Panc1 (cell line): ENCODE data around the gene OR7G1. TPM values are rescaled to one million over a fixed set of nuclear protein-coding genes. Genes with fewer than 3 reads are reported as not detected.

ENCODE experiments used
- ATAC-seq: fragments of 200-7000 bp; cut with Tn5 transposase; 2 replicates; pipeline ENCODE4 v1.9.1; 2020; ENCODE audit warnings: mild to moderate bottlenecking, moderate library complexity
- BruUV-seq: library from RNA; stranded (reverse); fragments of 400-500 nt; replicated peaks from 2 replicates; lab custom pipeline; 2021; lab: Mats Ljungman, UMichigan
- CTCF ChIA-PET: fragments of 300-600 bp; sonication (Branson Sonifier 250); formaldehyde crosslinking; loops from one replicate; lab custom pipeline; 2022; ENCODE audit warnings: antibody characterized with exemption; lab: Charles Lee
- POLR2A ChIA-PET: fragments of 300-600 bp; sonication (Branson Sonifier 250); formaldehyde crosslinking; loops from one replicate; lab custom pipeline; 2022; ENCODE audit warnings: antibody characterized with exemption; lab: Charles Lee
- DNase-seq: peaks from one replicate; pipeline ENCODE4 v3.0.0-alpha.2; 2010; ENCODE audit warnings: low read depth, low spot score
- H3K27ac ChIP-seq: 2 replicates; pipeline ENCODE4 v1.5.1; 2011; ENCODE audit warnings: mild to moderate bottlenecking, low read length, inconsistent platforms
- H3K27me3 ChIP-seq: fragments of 200-500 bp; sonication (Bioruptor generic); 2 replicates; pipeline ENCODE4 v1.6.0; 2014; ENCODE audit warnings: low read length, inconsistent platforms; ENCODE audit not compliant: control insufficient read depth, insufficient read depth
- H3K36me3 ChIP-seq: fragments of 200-500 bp; sonication (Bioruptor generic); 2 replicates; pipeline ENCODE4 v1.5.1; 2014; ENCODE audit warnings: inconsistent platforms, mild to moderate bottlenecking, low read length, moderate library complexity; ENCODE audit not compliant: control insufficient read depth, insufficient read depth
- H3K4me1 ChIP-seq: 2 replicates; pipeline ENCODE4 v1.5.1; 2011; ENCODE audit warnings: inconsistent platforms, mild to moderate bottlenecking, low read length, moderate library complexity; ENCODE audit not compliant: control insufficient read depth, insufficient read depth
- H3K4me3 ChIP-seq, 2 experiments: 2 replicates each; pipeline ENCODE4 v1.5.1; 2011 to 2012; ENCODE audit warnings: low read depth in 2 of 2, low read length in 2 of 2, mild to moderate bottlenecking in 2 of 2, inconsistent platforms in 1 of 2, moderate library complexity in 1 of 2
- H3K9me3 ChIP-seq: fragments of 200-500 bp; sonication (Bioruptor generic); 2 replicates; pipeline ENCODE4 v1.5.1; 2014; ENCODE audit warnings: low read depth, mild to moderate bottlenecking, inconsistent platforms, low read length, moderate library complexity; ENCODE audit not compliant: control insufficient read depth, insufficient read depth
- CTCF ChIP-seq: fragments of 450-650 bp; IDR thresholded peaks from 2 replicates; pipeline ENCODE4 v1.5.1; 2017; ENCODE audit warnings: mild to moderate bottlenecking
- POLR2AphosphoS5 ChIP-seq: IDR thresholded peaks from 2 replicates; pipeline ENCODE4 v1.6.1; 2012; ENCODE audit warnings: mild to moderate bottlenecking, low read depth, low read length, moderate library complexity
- REST ChIP-seq, 2 experiments: IDR thresholded peaks; 2 replicates each; pipeline ENCODE4 v1.6.1; 2011 to 2012; ENCODE audit warnings: low read depth in 2 of 2, control low read depth in 1 of 2, low read length in 1 of 2, mild to moderate bottlenecking in 1 of 2, moderate library complexity in 1 of 2; ENCODE audit not compliant: insufficient read depth in 1 of 2
- SIN3A ChIP-seq: IDR thresholded peaks from 2 replicates; pipeline ENCODE4 v1.6.1; 2012; ENCODE audit warnings: low read depth, mild to moderate bottlenecking, low read length, moderate library complexity, borderline replicate concordance; ENCODE audit not compliant: insufficient read depth
- TCF7L2 ChIP-seq: IDR thresholded peaks from 2 replicates; pipeline ENCODE4 v1.6.1; 2011; ENCODE audit warnings: mild to moderate bottlenecking, low read depth, low read length, inconsistent platforms
- in situ Hi-C: cut with HindIII; loops from 2 replicates; pipeline ENCODE4 v1.10.0; 2016; ENCODE audit warnings: low sequenced_read_pairs, low pct_unique_long_range_greater_than_20kb
- intact Hi-C: fragments of 100-400 bp; cut with micrococcal nuclease; formaldehyde crosslinking; loops from one replicate; pipeline ENCODE4 v1.10.0; 2022; ENCODE audit not compliant: unreplicated experiment
- total RNA-seq: library from RNA; stranded (reverse); gene quantifications from one replicate; pipeline ENCODE4 v1.2.1, GENCODE V29; 2021; ENCODE audit not compliant: unreplicated experiment

OR7G1 gene
- total RNA-seq, 1 experiment from 2014 or later: not detected

GRCh38 chr19:9161427-9161826 lies 45.9 kb upstream of the OR7G1 start:
- intact Hi-C loops: no loop called here
- Histone ChIP-seq H3K4me3 (no peak overlapping the region), H3K27ac (no peak overlapping the region), H3K27me3 (no peaks in the 10 kb centered on the region), H3K4me1 (no peaks in the 10 kb centered on the region), H3K9me3 (peaks cover 12% of the 10 kb centered on the region; the same call in 1 of the 2 replicates), H3K36me3 (peaks cover 23% of the 10 kb centered on the region)
- in situ Hi-C loops: no loop called here
- DNase-seq: no peak
- TF ChIP-seq REST (IDR thresholded peaks at IDR 0.05; ENCODE audit: insufficient read depth in 1 of 2, low read depth in 2 of 2, low read length in 1 of 2): no peak
- TF ChIP-seq SIN3A: no peak
- no peak for TF ChIP-seq CTCF
- no peak for TF ChIP-seq POLR2AphosphoS5
- no peak for TF ChIP-seq TCF7L2
- CTCF ChIA-PET: no interaction called here
- no TSS peak for BruUV-seq
- ATAC-seq: no peak
- POLR2A ChIA-PET: no interaction called here

DNA sequence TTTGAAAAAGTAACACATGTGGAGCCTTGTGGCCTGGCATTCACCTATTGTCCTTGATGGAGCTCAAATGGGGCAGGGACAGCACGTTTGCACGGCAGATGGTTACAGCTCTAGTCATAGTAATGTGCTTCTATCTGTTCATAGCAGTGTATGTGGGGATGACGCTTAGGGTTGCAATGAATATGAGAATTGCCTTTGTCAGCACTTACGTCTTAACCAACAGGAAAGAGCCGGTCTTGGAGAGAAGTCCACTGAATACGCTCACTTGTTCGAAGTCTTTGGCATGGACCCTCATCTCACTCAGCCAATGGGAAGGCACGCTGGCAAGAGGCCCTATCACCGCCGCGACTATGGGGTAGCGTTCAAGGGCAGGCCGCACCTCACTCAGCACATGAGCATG lies 44.3 kb upstream of the OR7G1 start:
- POLR2A ChIA-PET: no interaction called here
- intact Hi-C loops: no loop called here
- CTCF ChIA-PET: no interaction called here

More for the DNA sequence above, 44.3 kb upstream of the OR7G1 start:
- Histone ChIP-seq H3K4me1 (no peaks in the 10 kb centered on the region), H3K36me3 (peaks cover 23% of the 10 kb centered on the region), H3K27ac (no peak overlapping the region), H3K9me3 (peaks cover 19% of the 10 kb centered on the region; the same call in 1 of the 2 replicates), H3K27me3 (no peaks in the 10 kb centered on the region), H3K4me3 (no peak overlapping the region)
- in situ Hi-C loops: no loop called here
- DNase-seq (no peak), ATAC-seq (no peak)
- no peak for TF ChIP-seq CTCF
- no peak for TF ChIP-seq SIN3A
- no peak for TF ChIP-seq REST (IDR thresholded peaks at IDR 0.05; ENCODE audit: insufficient read depth in 1 of 2, low read depth in 2 of 2, low read length in 1 of 2)
- TF ChIP-seq TCF7L2: no peak
- no peak for TF ChIP-seq POLR2AphosphoS5
- BruUV-seq: no TSS peak
